GM12801 (cell line): ENCODE measurements around the gene GANAB.
A peak's percentile ranks its signal among the peaks of the same experiment; 100 is the strongest.

Experiments used
- TF ChIP-seq, protein P1 (sequence below): IDR thresholded peaks from one replicate; pipeline ENCODE4 v1.5.1; 2011; ENCODE audit warnings: control low read depth; ENCODE audit not compliant: insufficient read length; ENCODE audit errors: extremely low read depth

GANAB gene

GRCh38 chr11:62645946-62646824 lies at the start of gene GANAB:
GANAB (minus strand) TSS chr11:62646613; CDS start chr11:62646599, 14 bp downstream.
- TF ChIP-seq, protein P1, sequence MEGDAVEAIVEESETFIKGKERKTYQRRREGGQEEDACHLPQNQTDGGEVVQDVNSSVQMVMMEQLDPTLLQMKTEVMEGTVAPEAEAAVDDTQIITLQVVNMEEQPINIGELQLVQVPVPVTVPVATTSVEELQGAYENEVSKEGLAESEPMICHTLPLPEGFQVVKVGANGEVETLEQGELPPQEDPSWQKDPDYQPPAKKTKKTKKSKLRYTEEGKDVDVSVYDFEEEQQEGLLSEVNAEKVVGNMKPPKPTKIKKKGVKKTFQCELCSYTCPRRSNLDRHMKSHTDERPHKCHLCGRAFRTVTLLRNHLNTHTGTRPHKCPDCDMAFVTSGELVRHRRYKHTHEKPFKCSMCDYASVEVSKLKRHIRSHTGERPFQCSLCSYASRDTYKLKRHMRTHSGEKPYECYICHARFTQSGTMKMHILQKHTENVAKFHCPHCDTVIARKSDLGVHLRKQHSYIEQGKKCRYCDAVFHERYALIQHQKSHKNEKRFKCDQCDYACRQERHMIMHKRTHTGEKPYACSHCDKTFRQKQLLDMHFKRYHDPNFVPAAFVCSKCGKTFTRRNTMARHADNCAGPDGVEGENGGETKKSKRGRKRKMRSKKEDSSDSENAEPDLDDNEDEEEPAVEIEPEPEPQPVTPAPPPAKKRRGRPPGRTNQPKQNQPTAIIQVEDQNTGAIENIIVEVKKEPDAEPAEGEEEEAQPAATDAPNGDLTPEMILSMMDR, result no peak

DNA sequence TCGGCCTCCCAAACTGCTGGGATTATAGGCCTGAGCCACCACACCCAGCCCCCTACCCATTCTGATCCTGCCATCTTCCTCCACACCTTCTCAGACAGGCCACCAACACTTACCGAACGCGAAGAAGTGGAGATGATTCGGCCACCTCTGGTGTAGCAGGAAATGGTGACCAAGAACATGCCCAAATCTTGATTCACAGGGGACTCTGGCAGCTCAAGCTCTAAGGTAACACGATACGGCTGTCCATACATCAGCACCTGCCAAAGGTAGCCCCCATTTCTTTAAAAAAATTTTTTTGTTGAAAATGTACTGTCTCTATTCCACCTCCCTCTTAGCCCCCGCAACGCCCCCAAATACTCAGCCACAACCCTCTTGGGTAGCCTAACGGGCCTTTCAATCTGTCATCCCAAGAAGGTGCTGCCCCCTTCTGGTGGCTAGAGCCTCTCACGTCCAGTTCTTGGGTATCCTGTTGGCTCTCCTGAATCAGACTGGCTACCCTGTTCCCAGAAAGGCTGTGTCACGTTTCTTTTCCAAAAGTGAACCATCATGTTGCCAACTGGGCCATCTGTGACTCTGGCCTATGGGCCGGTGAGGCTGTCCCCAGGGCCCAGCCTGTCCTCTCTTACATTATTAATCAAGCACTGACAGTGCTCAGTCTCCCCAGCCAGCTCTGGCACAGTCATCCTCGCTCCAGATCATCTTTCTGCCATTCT lies 48.2 kb upstream of the GANAB start:
- TF ChIP-seq, protein P1, result peak; percentile 33

DNA sequence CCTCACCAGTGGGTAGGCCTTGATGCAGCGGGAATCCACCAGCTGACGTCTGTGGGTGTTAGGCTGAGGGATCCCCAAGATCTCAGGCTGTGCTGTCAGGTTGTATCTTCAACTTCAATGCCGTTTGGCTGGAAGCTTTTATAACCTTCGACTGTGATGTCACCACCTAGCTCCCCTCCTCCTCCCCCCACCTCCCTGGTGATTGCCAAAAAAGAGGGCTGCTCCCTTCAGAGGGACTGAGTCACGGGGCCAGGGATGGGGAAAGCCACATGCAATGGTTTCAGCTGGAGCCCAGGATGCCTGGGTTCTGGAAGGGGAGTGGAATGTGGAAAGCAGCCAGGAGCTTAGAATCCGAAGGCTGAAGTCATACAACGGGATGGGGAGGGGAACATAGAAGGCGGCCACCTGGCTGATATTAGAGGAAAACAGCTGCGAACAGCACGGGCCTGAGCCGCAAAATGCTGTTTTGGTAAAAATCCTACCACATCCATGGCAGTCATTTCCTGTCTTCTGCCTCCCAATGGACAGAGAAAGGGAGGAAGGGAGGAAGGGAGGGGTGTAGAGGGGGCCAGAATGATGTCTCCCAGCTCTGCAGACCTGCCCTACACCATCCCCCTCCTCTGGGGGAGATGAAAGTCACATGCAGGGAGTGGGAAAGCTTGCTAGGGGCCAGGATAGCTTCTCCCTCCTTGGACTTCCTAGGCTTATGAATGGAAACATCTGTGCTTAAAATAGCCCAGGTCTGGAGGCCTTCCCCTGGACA lies 43.2 kb upstream of the GANAB start, which contains the start of gene LRRN4CL:
Gene LRRN4CL (minus strand): TSS at position 110 of the 763 bp plus-strand sequence. CDS start 1,022 bp downstream, outside the sequence.
- TF ChIP-seq, protein P1, result no peak

- TF ChIP-seq, protein P1, result no peak
Observed at GRCh38 chr11:62688491-62688890, 42.1 kb upstream of the GANAB start.

DNA sequence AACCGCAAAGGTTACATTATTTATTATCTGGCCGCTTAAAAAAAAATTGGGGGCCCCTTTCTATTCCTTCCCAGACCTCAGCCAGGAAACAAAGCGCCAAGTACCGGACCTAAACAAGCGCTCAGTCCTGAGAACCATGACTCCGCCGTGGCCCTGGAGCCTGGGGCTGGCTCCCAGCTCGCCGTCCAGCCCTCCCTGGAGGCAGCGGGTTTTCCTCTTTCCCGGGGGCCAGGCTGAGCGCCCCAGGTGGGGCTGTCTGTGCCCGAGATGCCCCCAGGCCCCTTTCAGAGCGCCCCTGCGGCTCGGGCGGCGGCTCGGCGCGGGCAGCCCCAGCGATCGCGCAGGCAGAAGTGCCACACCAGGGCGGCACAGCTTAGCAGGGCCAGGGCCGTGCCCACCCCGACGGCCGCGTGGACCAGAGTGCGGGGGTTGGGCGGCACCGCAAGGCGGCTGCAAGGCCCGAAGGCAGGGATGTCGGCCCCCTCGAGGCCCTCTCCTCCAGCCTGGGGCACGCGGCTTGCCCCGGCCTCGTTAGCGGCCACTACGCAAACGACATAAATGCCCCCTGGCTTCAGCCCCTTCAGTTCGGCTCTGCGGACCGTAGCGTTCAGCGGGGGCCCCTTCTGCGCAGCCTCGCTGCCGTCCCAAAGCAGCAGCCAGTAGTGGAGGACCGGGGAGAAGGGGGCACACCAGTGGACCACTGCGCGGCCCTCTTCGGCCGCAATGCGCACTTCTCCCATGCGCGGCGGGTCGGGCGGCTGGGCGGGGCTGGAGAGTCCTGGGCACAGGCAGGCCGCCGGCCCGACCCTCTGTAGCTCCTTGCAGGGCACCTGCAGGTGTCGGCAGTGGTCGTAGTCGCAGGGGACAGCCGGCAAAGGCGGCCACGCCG lies 41.3 kb upstream of the GANAB start:
- TF ChIP-seq, protein P1, result no peak

- TF ChIP-seq, protein P1, result no peak
Observed at GRCh38 chr11:62682518-62682917, 36.1 kb upstream of the GANAB start.
